GM19468 (cell line): Measurements from ENCODE around the gene DPF3.

ENCODE experiments used
- ATAC-seq: cut with Tn5 transposase; IDR thresholded peaks from one replicate; pipeline ENCODE4 v1.9.1; 2021; ENCODE audit warnings: mild to moderate bottlenecking, moderate library complexity, moderate number of reproducible peaks; ENCODE audit not compliant: unreplicated experiment; ENCODE audit errors: extremely low read depth

The DPF3 gene

GRCh38 chr14:72802588-72802946, 91.3 kb downstream of the DPF3 start:
- ATAC-seq = no peak

GRCh38 chr14:72801836-72802587, 91.9 kb downstream of the DPF3 start:
- no peak for ATAC-seq

GRCh38 chr14:72801381-72801812, 92.5 kb downstream of the DPF3 start:
- ATAC-seq = no peak

- no peak for ATAC-seq
These were observed 93.0 kb downstream of the DPF3 start for GRCh38 chr14:72800848-72801370.

GRCh38 chr14:72800296-72800695, 93.6 kb downstream of the DPF3 start:
- no peak for ATAC-seq

GRCh38 chr14:72796935-72797334, 97.0 kb downstream of the DPF3 start:
- ATAC-seq = no peak

- ATAC-seq = no peak
These were observed 100.6 kb downstream of the DPF3 start for GRCh38 chr14:72793156-72793939.

GRCh38 chr14:72792051-72792788, 101.7 kb downstream of the DPF3 start:
- no peak for ATAC-seq

- ATAC-seq = no peak
These were observed 102.9 kb downstream of the DPF3 start for GRCh38 chr14:72790887-72791566.

- ATAC-seq = no peak
These were observed 104.8 kb downstream of the DPF3 start for GRCh38 chr14:72788972-72789728.

GRCh38 chr14:72788255-72788654, 105.6 kb downstream of the DPF3 start:
- no peak for ATAC-seq

GRCh38 chr14:72787841-72788240, 106.1 kb downstream of the DPF3 start:
- no peak for ATAC-seq

- ATAC-seq = no peak
These were observed 107.2 kb downstream of the DPF3 start for GRCh38 chr14:72786378-72787350.

- ATAC-seq = no peak
These were observed 110.2 kb downstream of the DPF3 start for GRCh38 chr14:72783741-72784140.

- no peak for ATAC-seq
These were observed 111.1 kb downstream of the DPF3 start for GRCh38 chr14:72782817-72783216.

GRCh38 chr14:72781561-72782508, 112.1 kb downstream of the DPF3 start:
- ATAC-seq = no peak

- no peak for ATAC-seq
These were observed 113.2 kb downstream of the DPF3 start for GRCh38 chr14:72780751-72781150.
